Hepatocyte (in vitro differentiated cells): ENCODE data around the gene TRAF3. TPM values are rescaled to one million over a fixed set of nuclear protein-coding genes. Genes with fewer than 3 reads are reported as not detected.

Source experiments
- DNase-seq: peaks from one replicate; pipeline ENCODE4 v3.0.0-alpha.2; 2016; ENCODE audit warnings: low spot score
- H2AFZ ChIP-seq: fragments of 200-600 bp; sonication (generic); 2 replicates; pipeline ENCODE4 v1.6.0; 2016; ENCODE audit warnings: antibody characterized with exemption, mild to moderate bottlenecking
- H3K27ac ChIP-seq: fragments of 200-600 bp; sonication (generic); 2 replicates; pipeline ENCODE4 v1.5.1; 2016; ENCODE audit warnings: mild to moderate bottlenecking
- H3K27me3 ChIP-seq: fragments of 200-600 bp; sonication (generic); 2 replicates; pipeline ENCODE4 v1.6.1; 2016
- H3K36me3 ChIP-seq: fragments of 200-600 bp; sonication (generic); replicated peaks from 2 replicates; pipeline ENCODE4 v1.5.1; 2016; ENCODE audit warnings: low read depth; ENCODE audit not compliant: insufficient read depth
- H3K4me1 ChIP-seq: fragments of 200-600 bp; sonication (generic); 2 replicates; pipeline ENCODE4 v1.5.1; 2016; ENCODE audit warnings: mild to moderate bottlenecking, moderate library complexity; ENCODE audit not compliant: insufficient read depth
- H3K4me2 ChIP-seq: fragments of 200-600 bp; sonication (generic); 2 replicates; pipeline ENCODE4 v1.6.0; 2016
- H3K4me3 ChIP-seq: fragments of 200-600 bp; sonication (generic); 2 replicates; pipeline ENCODE4 v1.5.1; 2016; ENCODE audit warnings: mild to moderate bottlenecking
- H3K79me2 ChIP-seq: fragments of 200-600 bp; sonication (generic); 2 replicates; pipeline ENCODE4 v1.6.0; 2017; ENCODE audit warnings: mild to moderate bottlenecking
- H3K9me2 ChIP-seq: fragments of 200-600 bp; sonication (generic); replicated peaks from 2 replicates; pipeline ENCODE4 v1.6.0; 2017; ENCODE audit warnings: mild to moderate bottlenecking; ENCODE audit not compliant: insufficient read depth
- H3K9me3 ChIP-seq: fragments of 200-600 bp; sonication (generic); 2 replicates; pipeline ENCODE4 v1.5.1; 2016; ENCODE audit warnings: low read depth, mild to moderate bottlenecking
- H4K20me1 ChIP-seq: fragments of 200-600 bp; sonication (generic); 2 replicates; pipeline ENCODE4 v1.6.0; 2016; ENCODE audit warnings: mild to moderate bottlenecking; ENCODE audit not compliant: insufficient read depth, poor library complexity, severe bottlenecking
- EZH2 ChIP-seq: fragments of 200-600 bp; sonication (generic); IDR thresholded peaks from 2 replicates; pipeline ENCODE4 v1.6.1; 2016; ENCODE audit warnings: antibody characterized with exemption, mild to moderate bottlenecking, borderline replicate concordance
- EZH2phosphoT487 ChIP-seq: fragments of 200-600 bp; sonication (generic); IDR thresholded peaks from one replicate; pipeline ENCODE4 v1.6.1; 2018; ENCODE audit warnings: antibody characterized with exemption, mild to moderate bottlenecking, low read depth, moderate library complexity; ENCODE audit not compliant: unreplicated experiment, severe bottlenecking
- WGBS: methylation state at CpG from one replicate; pipeline ENCODE4 v1.1.6; 2016; ENCODE audit warnings: low lambda C conversion rate; ENCODE audit errors: missing lambda C conversion rate; 5-methylcytosine and 5-hydroxymethylcytosine counted together
- polyA plus RNA-seq: library from polyadenylated mRNA; unstranded; fragments of >200 nt; fragmentation: Nextera tagmentation; extraction: Ambion mirVana; gene quantifications from 2 replicates; pipeline ENCODE4 v1.2.1, GENCODE V29; 2016
- total RNA-seq: library from RNA; depleted of rRNA; stranded (reverse); fragments of >200 nt; gene quantifications from 2 replicates; pipeline ENCODE4 v1.2.3, GENCODE V29; 2014
- TF ChIP-seq, protein P1 (sequence below): fragments of 200-600 bp; sonication (generic); IDR thresholded peaks from 2 replicates; pipeline ENCODE4 v1.5.1; 2016; ENCODE audit warnings: antibody characterized with exemption, mild to moderate bottlenecking; ENCODE audit not compliant: poor library complexity

Gene TRAF3
- total and polyA plus RNA-seq, 2 experiments from 2014 or later = 8.0 to 15.8 TPM

DNA sequence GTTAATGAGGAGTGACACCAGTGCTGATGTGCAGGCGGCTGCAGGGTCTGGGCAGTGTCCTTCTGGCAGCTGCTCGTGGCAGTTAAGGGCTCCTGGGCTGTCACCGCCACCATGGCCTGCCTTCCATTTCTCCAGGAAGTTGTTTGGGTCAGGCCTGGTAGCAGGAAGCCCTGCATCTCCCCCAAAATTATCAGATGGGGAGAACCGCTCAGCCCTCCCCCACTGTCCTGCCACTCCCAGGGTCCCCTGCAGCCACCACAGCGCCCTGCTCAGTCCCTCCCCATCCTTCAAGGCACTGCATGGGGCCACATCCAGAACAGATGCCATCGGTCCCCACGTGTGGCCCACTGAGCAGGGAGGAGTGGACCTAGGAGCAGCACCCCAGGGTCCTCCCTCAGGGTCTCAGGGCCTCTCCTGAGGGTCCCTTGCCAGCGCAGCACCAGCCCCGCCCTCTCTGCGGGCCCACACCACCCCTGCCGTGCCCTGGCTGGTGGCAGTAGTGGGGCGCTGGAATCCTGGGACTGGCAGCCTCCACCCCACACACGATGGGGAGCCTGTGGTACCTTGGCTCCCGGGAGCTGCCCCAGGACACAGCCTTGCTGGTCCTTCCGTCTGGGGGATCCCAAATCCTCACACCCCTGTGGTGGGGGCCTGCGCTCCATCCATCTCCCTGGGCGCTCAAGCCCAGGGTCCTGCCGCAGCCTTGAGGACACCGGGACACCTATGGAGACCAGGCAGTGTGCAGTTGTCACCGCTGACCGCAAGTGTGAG is 134.9 kb downstream of the TRAF3 start:
- H2AFZ ChIP-seq = no peak overlapping the region
- H3K9me2 ChIP-seq = no peaks in the 10 kb centered on the region
- 95% methylated on average over 18 of the region's 21 CpGs for WGBS
- no peaks in the 10 kb centered on the region for H3K4me1 ChIP-seq
- no peaks in the 10 kb centered on the region for H4K20me1 ChIP-seq
- no peak overlapping the region for H3K4me2 ChIP-seq
- H3K79me2 ChIP-seq = no peaks in the 10 kb centered on the region
- no peak for DNase-seq
- no peak overlapping the region for H3K27ac ChIP-seq
- TF ChIP-seq EZH2phosphoT487 = no peak
- TF ChIP-seq, protein P1, sequence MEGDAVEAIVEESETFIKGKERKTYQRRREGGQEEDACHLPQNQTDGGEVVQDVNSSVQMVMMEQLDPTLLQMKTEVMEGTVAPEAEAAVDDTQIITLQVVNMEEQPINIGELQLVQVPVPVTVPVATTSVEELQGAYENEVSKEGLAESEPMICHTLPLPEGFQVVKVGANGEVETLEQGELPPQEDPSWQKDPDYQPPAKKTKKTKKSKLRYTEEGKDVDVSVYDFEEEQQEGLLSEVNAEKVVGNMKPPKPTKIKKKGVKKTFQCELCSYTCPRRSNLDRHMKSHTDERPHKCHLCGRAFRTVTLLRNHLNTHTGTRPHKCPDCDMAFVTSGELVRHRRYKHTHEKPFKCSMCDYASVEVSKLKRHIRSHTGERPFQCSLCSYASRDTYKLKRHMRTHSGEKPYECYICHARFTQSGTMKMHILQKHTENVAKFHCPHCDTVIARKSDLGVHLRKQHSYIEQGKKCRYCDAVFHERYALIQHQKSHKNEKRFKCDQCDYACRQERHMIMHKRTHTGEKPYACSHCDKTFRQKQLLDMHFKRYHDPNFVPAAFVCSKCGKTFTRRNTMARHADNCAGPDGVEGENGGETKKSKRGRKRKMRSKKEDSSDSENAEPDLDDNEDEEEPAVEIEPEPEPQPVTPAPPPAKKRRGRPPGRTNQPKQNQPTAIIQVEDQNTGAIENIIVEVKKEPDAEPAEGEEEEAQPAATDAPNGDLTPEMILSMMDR = no peak
- TF ChIP-seq EZH2 = no peak
- no peaks in the 10 kb centered on the region for H3K27me3 ChIP-seq
- H3K4me3 ChIP-seq = no peak overlapping the region
- H3K36me3 ChIP-seq = no peaks in the 10 kb centered on the region
- no peaks in the 10 kb centered on the region for H3K9me3 ChIP-seq

DNA sequence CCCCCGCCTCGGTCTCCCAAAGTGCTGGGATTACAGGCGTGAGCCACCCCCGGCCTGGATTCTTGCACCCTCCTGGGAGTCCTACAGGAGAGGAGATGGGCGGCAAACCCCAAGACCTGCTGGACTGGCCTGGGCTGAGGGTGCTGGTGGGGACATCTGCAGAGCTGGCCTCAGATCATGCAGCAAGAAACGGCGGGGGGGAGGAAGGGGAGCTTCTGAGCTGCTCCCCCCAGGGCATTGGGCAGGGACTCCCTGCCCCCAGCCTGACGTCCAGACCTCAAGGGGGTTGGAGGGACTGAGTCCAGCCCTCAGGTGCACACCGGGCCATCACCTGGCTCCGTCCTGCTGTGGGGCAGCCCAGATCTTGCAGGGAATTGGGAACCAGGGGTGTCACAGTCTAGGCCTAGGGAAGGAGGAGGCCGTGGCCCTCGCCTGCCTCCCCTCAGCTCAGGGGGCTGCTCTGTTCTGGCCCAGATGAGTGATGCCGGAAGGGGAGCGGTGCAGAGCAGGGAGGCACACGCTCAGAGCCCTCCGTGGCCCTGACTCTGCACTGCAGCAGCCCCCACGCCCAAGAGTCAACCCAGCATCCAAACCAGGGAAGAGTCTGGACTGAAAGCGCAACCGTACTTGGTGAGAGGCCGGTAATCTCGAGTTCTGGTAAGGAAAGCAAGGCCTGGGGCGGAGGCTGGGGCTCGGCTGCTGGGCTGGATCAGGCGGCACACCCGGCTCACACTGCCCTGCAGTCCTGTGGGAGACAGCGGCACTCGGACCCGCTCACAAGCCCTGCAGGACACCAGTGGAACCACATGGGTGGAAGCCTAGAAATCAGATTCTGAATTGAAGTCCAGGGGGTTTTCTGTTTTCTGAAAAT is 136.3 kb downstream of the TRAF3 start:
- H3K4me3 ChIP-seq = no peak overlapping the region
- H3K79me2 ChIP-seq = no peaks in the 10 kb centered on the region

DNA sequence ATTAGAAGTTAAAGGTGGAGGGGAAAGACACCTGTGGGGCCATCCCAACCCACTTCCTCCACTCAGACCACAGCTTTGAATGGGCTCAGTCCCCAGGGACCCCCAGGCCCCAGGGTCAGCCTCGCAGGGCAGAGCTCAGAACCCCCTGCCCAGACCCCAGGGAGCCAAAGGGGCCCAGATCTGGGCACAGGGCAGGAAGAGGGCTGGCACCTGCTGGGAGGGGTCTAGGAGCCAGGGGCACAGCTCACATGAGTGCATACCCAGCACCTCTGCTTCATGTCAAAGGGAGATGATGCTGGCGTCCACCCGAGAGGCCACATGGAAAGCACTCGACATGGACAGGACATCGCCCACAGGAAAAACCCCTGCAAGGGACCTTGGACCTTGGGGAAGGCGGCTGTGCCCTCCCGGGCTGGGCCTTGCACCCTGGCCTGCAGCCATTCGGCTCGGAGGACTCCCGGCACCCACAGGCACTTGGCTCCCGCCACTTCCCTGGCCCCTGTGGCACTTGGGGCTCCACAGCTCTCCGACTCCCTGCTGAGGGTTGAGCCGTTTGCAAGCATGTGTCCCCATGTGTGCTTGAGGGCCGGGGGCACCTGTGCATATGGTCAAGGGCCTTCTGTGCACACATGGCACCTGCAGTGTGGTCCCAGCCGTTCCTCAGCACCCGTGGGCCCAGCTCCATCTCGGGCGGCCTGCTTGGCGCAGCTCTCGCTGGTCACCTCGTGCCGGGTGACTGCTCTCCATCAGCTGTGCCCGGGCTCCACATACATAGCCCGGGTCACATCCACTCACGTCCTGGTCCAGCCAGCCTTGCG is 137.4 kb downstream of the TRAF3 start:
- no peak for DNase-seq
- Histone ChIP-seq H3K4me3 (no peak overlapping the region), H3K4me1 (no peaks in the 10 kb centered on the region), H3K27ac (no peak overlapping the region), H2AFZ (no peak overlapping the region), H3K27me3 (no peaks in the 10 kb centered on the region), H3K9me2 (no peaks in the 10 kb centered on the region), H3K79me2 (no peaks in the 10 kb centered on the region), H3K36me3 (no peaks in the 10 kb centered on the region), H3K9me3 (no peaks in the 10 kb centered on the region), H3K4me2 (no peak overlapping the region), H4K20me1 (no peaks in the 10 kb centered on the region)
- TF ChIP-seq, protein P1 = no peak
- TF ChIP-seq EZH2 (no peak), EZH2phosphoT487 (no peak)
- WGBS = 94% methylated on average over 26 of the region's 26 CpGs

More for the DNA sequence above, 136.3 kb downstream of the TRAF3 start:
- Histone ChIP-seq H3K36me3 (no peaks in the 10 kb centered on the region), H3K4me2 (no peak overlapping the region), H3K9me3 (no peaks in the 10 kb centered on the region), H3K27me3 (no peaks in the 10 kb centered on the region), H2AFZ (no peak overlapping the region), H3K27ac (no peak overlapping the region), H3K4me1 (no peaks in the 10 kb centered on the region), H4K20me1 (no peaks in the 10 kb centered on the region), H3K9me2 (no peaks in the 10 kb centered on the region)
- TF ChIP-seq EZH2phosphoT487 = no peak
- TF ChIP-seq EZH2 = no peak
- TF ChIP-seq, protein P1 = no peak
- WGBS = 93% methylated on average over 26 of the region's 28 CpGs
- DNase-seq = no peak
